Liver (tissue), 9 donors: ENCODE results near the gene KHDRBS2. TPM values are rescaled to one million over a fixed set of nuclear protein-coding genes. Genes with fewer than 3 reads are reported as not detected.
A peak's percentile ranks its signal among the peaks of the same experiment; 100 is the strongest.

Experiments
- DNase-seq: peaks from one replicate; pipeline ENCODE4 v3.0.0-alpha.2; 2017; ENCODE audit warnings: low spot score
- H3K27ac ChIP-seq, 2 donors: one replicate each; pipeline ENCODE4 v1.7.0; 2013; ENCODE audit warnings: inconsistent platforms in 2 of 2, low read length in 2 of 2, control low read depth in 1 of 2, low read depth in 1 of 2, mild to moderate bottlenecking in 1 of 2
- H3K27me3 ChIP-seq, 4 donors: one replicate each; pipeline versions ENCODE4 v1.6.1 to v1.7.0; 2013; ENCODE audit warnings: low read length in 3 of 4, inconsistent platforms in 1 of 4, mild to moderate bottlenecking in 1 of 4, moderate library complexity in 1 of 4; ENCODE audit not compliant: control insufficient read depth in 4 of 4, insufficient read depth in 4 of 4
- H3K36me3 ChIP-seq, 4 donors: one replicate each; pipeline versions ENCODE4 v1.6.1 to v1.7.0; 2013; ENCODE audit warnings: low read length in 3 of 4, mild to moderate bottlenecking in 3 of 4, low read depth in 1 of 4, moderate library complexity in 1 of 4; ENCODE audit not compliant: control insufficient read depth in 4 of 4, insufficient read depth in 3 of 4
- H3K4me1 ChIP-seq, 4 donors: one replicate each; pipeline versions ENCODE4 v1.6.1 to v1.7.0; 2013; ENCODE audit warnings: low read length in 3 of 4, mild to moderate bottlenecking in 3 of 4, moderate library complexity in 1 of 4; ENCODE audit not compliant: control insufficient read depth in 4 of 4, insufficient read depth in 4 of 4
- H3K4me3 ChIP-seq, 3 donors: one replicate each; pipeline versions ENCODE4 v1.6.1 to v1.7.0; 2013; ENCODE audit warnings: low read length in 3 of 3, control low read depth in 1 of 3, low read depth in 1 of 3, mild to moderate bottlenecking in 1 of 3
- H3K9ac ChIP-seq, 2 donors: one replicate each; pipeline ENCODE4 v1.7.0; 2013; ENCODE audit warnings: low read length in 2 of 2, mild to moderate bottlenecking in 2 of 2, moderate library complexity in 2 of 2, control low read depth in 1 of 2, low read depth in 1 of 2
- H3K9me3 ChIP-seq, 4 donors: one replicate each; pipeline versions ENCODE4 v1.6.1 to v1.7.0; 2013; ENCODE audit warnings: low read length in 3 of 4; ENCODE audit not compliant: control insufficient read depth in 4 of 4
- EGR1 ChIP-seq, 2 donors: IDR thresholded peaks; 2 replicates each; pipeline ENCODE4 v1.6.1; 2016 to 2018; ENCODE audit warnings: antibody characterized with exemption in 2 of 2, low read depth in 2 of 2
- FOXA2 ChIP-seq: IDR thresholded peaks from 2 replicates; pipeline ENCODE4 v1.6.1; 2016; ENCODE audit warnings: antibody characterized with exemption
- GABPA ChIP-seq, 2 donors: IDR thresholded peaks in 1 of 2; conservative IDR thresholded peaks in 1 of 2; 2 replicates each; pipeline ENCODE4 v1.6.1; 2016; ENCODE audit warnings: antibody characterized with exemption in 2 of 2, mild to moderate bottlenecking in 1 of 2, moderate library complexity in 1 of 2
- HNF4A ChIP-seq, 2 donors: conservative IDR thresholded peaks; 2 replicates each; pipeline ENCODE4 v1.6.1; 2016; ENCODE audit warnings: antibody characterized with exemption in 2 of 2, mild to moderate bottlenecking in 2 of 2
- HNF4G ChIP-seq: IDR thresholded peaks from 2 replicates; pipeline ENCODE4 v1.6.1; 2016; ENCODE audit warnings: antibody characterized with exemption
- MAX ChIP-seq: IDR thresholded peaks from 2 replicates; pipeline ENCODE4 v1.6.1; 2016; ENCODE audit warnings: antibody characterized with exemption
- NR2F2 ChIP-seq: IDR thresholded peaks from 2 replicates; pipeline ENCODE4 v1.6.1; 2016; ENCODE audit warnings: antibody characterized with exemption
- RXRA ChIP-seq, 2 donors: IDR thresholded peaks; 2 replicates each; pipeline ENCODE4 v1.6.1; 2017 to 2018; ENCODE audit warnings: antibody characterized with exemption in 2 of 2, mild to moderate bottlenecking in 1 of 2
- SP1 ChIP-seq: IDR thresholded peaks from 2 replicates; pipeline ENCODE4 v1.6.1; 2018; ENCODE audit warnings: antibody characterized with exemption, mild to moderate bottlenecking
- TAF1 ChIP-seq: conservative IDR thresholded peaks from 2 replicates; pipeline ENCODE4 v1.6.1; 2016; ENCODE audit warnings: antibody characterized with exemption, mild to moderate bottlenecking
- ZBTB33 ChIP-seq: IDR thresholded peaks from 2 replicates; pipeline ENCODE4 v1.6.1; 2016; ENCODE audit warnings: antibody characterized with exemption
- WGBS: extraction: QIAGEN DNeasy Blood & Tissue Kit; methylation state at CpG from one replicate; pipeline ENCODE4 v1.1.7; 2013; 5-methylcytosine and 5-hydroxymethylcytosine counted together
- polyA plus RNA-seq, 2 donors: library from polyadenylated mRNA; stranded (reverse) in 1 of 2; unstranded in 1 of 2; fragments of 200-250 nt in 1 of 2; fragments of >200 nt in 1 of 2; fragmentation: Nextera tagmentation in 1 of 2; extraction: Ambion mirVana in 1 of 2; gene quantifications; one replicate each; pipeline versions ENCODE4 v1.2.1 to v1.2.3, GENCODE V29; 2013 to 2015
- total RNA-seq, 2 donors: library from RNA; depleted of rRNA; stranded (reverse); fragments of >200 nt; gene quantifications; one replicate each; pipeline ENCODE4 v1.2.3, GENCODE V29; 2014
- TF ChIP-seq, protein P1 (sequence below): IDR thresholded peaks from 2 replicates; pipeline ENCODE4 v1.6.1; 2016; ENCODE audit warnings: antibody characterized with exemption, mild to moderate bottlenecking
- donor health status: healthy.
- donor health status: healthy.
- donor health status: healthy.
- donor health status: healthy.
- donor health status: healthy.

Gene KHDRBS2
- 1 to 10 TPM in 1 of 2 donors, under 1 TPM in 1; 0.08 to 1.1 TPM for total RNA-seq
- not detected for polyA plus RNA-seq

GRCh38 chr6:62285612-62286469 lies at the start of gene KHDRBS2:
Gene KHDRBS2, minus strand, starts transcription at chr6:62286225.
- Histone ChIP-seq H3K27me3 (peaks cover 0 to 8% (median 1%) of the 10 kb centered on the region in 4 donors), H3K27ac (no peak within 1 kb of the TSS), H3K4me1 (peaks cover 0 to 14% (median 11%) of the 10 kb centered on the region in 4 donors), H3K4me3 (peak within 1 kb of the TSS in 2 of 3 donors; percentile 28 to 42), H3K36me3 (no peaks in the 10 kb centered on the region), H3K9ac (no peak within 1 kb of the TSS), H3K9me3 (no peaks in the 10 kb centered on the region)
- TF ChIP-seq SP1 (peak; percentile 19), EGR1 (IDR thresholded peaks at IDR 0.05; ENCODE audit: low read depth in 2 of 2) (no peak)
- DNase-seq: peak; percentile 83
- WGBS: 2% methylated on average over 66 of the region's 66 CpGs

- WGBS: 68% methylated on average over 2 of the region's 2 CpGs
- H3K4me1 ChIP-seq: no peaks in the 10 kb centered on the region
These were observed 42.6 kb upstream of the KHDRBS2 start for GRCh38 chr6:62328607-62329006.

More at GRCh38 chr6:62328607-62329006, 42.6 kb upstream of the KHDRBS2 start:
- peaks cover 0 to 3% (median under 1%) of the 10 kb centered on the region in 4 donors for H3K9me3 ChIP-seq
- no peak overlapping the region for H3K27ac ChIP-seq
- H3K27me3 ChIP-seq: no peaks in the 10 kb centered on the region
- DNase-seq: no peak
- TF ChIP-seq RXRA (IDR thresholded peaks at IDR 0.05) (no peak), TAF1 (no peak), FOXA2 (no peak), HNF4A (conservative IDR thresholded peaks at IDR 0.05) (no peak), ZBTB33 (no peak), EGR1 (IDR thresholded peaks at IDR 0.05; ENCODE audit: low read depth in 2 of 2) (no peak), MAX (no peak), GABPA (IDR thresholded peaks at IDR 0.05 in 1 of 2, conservative IDR thresholded peaks at IDR 0.05 in 1 of 2) (no peak), NR2F2 (no peak), HNF4G (no peak)
- TF ChIP-seq, protein P1, sequence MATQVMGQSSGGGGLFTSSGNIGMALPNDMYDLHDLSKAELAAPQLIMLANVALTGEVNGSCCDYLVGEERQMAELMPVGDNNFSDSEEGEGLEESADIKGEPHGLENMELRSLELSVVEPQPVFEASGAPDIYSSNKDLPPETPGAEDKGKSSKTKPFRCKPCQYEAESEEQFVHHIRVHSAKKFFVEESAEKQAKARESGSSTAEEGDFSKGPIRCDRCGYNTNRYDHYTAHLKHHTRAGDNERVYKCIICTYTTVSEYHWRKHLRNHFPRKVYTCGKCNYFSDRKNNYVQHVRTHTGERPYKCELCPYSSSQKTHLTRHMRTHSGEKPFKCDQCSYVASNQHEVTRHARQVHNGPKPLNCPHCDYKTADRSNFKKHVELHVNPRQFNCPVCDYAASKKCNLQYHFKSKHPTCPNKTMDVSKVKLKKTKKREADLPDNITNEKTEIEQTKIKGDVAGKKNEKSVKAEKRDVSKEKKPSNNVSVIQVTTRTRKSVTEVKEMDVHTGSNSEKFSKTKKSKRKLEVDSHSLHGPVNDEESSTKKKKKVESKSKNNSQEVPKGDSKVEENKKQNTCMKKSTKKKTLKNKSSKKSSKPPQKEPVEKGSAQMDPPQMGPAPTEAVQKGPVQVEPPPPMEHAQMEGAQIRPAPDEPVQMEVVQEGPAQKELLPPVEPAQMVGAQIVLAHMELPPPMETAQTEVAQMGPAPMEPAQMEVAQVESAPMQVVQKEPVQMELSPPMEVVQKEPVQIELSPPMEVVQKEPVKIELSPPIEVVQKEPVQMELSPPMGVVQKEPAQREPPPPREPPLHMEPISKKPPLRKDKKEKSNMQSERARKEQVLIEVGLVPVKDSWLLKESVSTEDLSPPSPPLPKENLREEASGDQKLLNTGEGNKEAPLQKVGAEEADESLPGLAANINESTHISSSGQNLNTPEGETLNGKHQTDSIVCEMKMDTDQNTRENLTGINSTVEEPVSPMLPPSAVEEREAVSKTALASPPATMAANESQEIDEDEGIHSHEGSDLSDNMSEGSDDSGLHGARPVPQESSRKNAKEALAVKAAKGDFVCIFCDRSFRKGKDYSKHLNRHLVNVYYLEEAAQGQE: no peak
- no peak overlapping the region for H3K9ac ChIP-seq
- H3K36me3 ChIP-seq: no peaks in the 10 kb centered on the region
- H3K4me3 ChIP-seq: no peak overlapping the region
